ENCODE results near the gene DUSP5.
A peak's percentile ranks its signal among the peaks of the same experiment; 100 is the strongest.

DNA sequence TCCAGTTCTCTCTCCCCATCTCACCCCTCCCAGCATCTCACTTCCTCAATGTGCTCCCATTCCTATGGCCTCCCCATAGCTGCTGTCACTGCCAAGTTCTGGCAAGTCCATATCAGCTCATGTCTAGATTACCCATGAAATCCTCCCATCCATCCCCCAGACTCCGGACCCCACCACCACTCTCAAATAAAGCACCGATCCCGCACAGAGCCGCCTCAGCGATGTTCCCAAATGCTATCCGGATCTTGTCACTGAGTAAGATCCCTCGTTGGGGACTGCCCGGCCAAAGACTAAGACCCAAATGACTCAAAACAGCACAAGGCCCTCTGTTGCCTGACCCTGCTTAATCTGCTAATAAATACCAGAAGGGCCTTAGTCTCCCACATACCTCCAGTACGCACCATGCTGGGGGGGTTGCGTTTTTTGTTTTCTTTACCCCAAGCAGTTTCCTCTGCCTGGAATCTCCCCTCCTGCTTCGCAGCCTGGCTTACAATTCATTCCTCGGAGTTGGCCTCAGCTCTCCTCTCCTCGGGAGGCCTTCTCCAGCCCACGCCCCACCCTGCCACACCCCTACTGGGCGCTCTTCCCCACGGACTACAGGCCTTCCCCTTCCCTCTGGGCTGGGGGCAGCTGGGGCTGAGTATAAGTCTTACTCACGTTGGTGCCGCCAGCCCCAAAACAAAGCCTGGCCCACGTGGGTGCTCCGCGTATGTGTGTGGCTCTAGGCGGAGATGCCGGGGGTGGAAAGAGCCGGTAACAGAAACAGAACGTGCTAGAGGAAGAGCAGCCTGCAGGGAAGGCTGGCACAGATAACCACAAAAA, 1.8 kb upstream of the DUSP5 start:
- TF ChIP-seq POLR2A (IDR thresholded peaks at IDR 0.05; ENCODE audit: borderline replicate concordance, extremely low read depth, insufficient read depth, insufficient read length): peak; percentile 17
- no peak for TF ChIP-seq ATF3 (IDR thresholded peaks at IDR 0.05)
- TF ChIP-seq, protein P1, sequence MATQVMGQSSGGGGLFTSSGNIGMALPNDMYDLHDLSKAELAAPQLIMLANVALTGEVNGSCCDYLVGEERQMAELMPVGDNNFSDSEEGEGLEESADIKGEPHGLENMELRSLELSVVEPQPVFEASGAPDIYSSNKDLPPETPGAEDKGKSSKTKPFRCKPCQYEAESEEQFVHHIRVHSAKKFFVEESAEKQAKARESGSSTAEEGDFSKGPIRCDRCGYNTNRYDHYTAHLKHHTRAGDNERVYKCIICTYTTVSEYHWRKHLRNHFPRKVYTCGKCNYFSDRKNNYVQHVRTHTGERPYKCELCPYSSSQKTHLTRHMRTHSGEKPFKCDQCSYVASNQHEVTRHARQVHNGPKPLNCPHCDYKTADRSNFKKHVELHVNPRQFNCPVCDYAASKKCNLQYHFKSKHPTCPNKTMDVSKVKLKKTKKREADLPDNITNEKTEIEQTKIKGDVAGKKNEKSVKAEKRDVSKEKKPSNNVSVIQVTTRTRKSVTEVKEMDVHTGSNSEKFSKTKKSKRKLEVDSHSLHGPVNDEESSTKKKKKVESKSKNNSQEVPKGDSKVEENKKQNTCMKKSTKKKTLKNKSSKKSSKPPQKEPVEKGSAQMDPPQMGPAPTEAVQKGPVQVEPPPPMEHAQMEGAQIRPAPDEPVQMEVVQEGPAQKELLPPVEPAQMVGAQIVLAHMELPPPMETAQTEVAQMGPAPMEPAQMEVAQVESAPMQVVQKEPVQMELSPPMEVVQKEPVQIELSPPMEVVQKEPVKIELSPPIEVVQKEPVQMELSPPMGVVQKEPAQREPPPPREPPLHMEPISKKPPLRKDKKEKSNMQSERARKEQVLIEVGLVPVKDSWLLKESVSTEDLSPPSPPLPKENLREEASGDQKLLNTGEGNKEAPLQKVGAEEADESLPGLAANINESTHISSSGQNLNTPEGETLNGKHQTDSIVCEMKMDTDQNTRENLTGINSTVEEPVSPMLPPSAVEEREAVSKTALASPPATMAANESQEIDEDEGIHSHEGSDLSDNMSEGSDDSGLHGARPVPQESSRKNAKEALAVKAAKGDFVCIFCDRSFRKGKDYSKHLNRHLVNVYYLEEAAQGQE (IDR thresholded peaks at IDR 0.05; ENCODE audit: low read depth): no peak
- TF ChIP-seq ZNF274 (IDR thresholded peaks at IDR 0.05; ENCODE audit: low read depth, low read length): no peak
- TF ChIP-seq EZH2phosphoT487 (IDR thresholded peaks at IDR 0.05; ENCODE audit: borderline replicate concordance): no peak
- TF ChIP-seq, protein P2, sequence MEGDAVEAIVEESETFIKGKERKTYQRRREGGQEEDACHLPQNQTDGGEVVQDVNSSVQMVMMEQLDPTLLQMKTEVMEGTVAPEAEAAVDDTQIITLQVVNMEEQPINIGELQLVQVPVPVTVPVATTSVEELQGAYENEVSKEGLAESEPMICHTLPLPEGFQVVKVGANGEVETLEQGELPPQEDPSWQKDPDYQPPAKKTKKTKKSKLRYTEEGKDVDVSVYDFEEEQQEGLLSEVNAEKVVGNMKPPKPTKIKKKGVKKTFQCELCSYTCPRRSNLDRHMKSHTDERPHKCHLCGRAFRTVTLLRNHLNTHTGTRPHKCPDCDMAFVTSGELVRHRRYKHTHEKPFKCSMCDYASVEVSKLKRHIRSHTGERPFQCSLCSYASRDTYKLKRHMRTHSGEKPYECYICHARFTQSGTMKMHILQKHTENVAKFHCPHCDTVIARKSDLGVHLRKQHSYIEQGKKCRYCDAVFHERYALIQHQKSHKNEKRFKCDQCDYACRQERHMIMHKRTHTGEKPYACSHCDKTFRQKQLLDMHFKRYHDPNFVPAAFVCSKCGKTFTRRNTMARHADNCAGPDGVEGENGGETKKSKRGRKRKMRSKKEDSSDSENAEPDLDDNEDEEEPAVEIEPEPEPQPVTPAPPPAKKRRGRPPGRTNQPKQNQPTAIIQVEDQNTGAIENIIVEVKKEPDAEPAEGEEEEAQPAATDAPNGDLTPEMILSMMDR (IDR thresholded peaks at IDR 0.05 in 2 of 3, conservative IDR thresholded peaks at IDR 0.05 in 1 of 3; ENCODE audit: borderline replicate concordance in 1 of 3, insufficient read depth in 1 of 3, low read depth in 2 of 3, low read length in 2 of 3): no peak
- no peak for TF ChIP-seq EZH2 (IDR thresholded peaks at IDR 0.05)

Data from HCT116 (cell line).